ENCODE data around the gene ZBTB34. TPM values are rescaled to one million over a fixed set of nuclear protein-coding genes. Genes with fewer than 3 reads are reported as not detected.

Gene ZBTB34
- total RNA-seq, 2 donors from 2014 or later = 3.5 to 6.2 TPM

- H3K36me3 ChIP-seq = no peaks in the 10 kb centered on the region
- no peaks in the 10 kb centered on the region for H3K9me3 ChIP-seq
- H3K4me1 ChIP-seq = no peaks in the 10 kb centered on the region
- no peak overlapping the region for H3K4me3 ChIP-seq
- no peak for DNase-seq (ENCODE audit: low spot score)
- TF ChIP-seq, protein P1, sequence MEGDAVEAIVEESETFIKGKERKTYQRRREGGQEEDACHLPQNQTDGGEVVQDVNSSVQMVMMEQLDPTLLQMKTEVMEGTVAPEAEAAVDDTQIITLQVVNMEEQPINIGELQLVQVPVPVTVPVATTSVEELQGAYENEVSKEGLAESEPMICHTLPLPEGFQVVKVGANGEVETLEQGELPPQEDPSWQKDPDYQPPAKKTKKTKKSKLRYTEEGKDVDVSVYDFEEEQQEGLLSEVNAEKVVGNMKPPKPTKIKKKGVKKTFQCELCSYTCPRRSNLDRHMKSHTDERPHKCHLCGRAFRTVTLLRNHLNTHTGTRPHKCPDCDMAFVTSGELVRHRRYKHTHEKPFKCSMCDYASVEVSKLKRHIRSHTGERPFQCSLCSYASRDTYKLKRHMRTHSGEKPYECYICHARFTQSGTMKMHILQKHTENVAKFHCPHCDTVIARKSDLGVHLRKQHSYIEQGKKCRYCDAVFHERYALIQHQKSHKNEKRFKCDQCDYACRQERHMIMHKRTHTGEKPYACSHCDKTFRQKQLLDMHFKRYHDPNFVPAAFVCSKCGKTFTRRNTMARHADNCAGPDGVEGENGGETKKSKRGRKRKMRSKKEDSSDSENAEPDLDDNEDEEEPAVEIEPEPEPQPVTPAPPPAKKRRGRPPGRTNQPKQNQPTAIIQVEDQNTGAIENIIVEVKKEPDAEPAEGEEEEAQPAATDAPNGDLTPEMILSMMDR (IDR thresholded peaks at IDR 0.05) = no peak
- no peaks in the 10 kb centered on the region for H3K27me3 ChIP-seq
- H3K27ac ChIP-seq = no peak overlapping the region
Measured at GRCh38 chr9:126894052-126894603, 33.7 kb downstream of the ZBTB34 start.

DNA sequence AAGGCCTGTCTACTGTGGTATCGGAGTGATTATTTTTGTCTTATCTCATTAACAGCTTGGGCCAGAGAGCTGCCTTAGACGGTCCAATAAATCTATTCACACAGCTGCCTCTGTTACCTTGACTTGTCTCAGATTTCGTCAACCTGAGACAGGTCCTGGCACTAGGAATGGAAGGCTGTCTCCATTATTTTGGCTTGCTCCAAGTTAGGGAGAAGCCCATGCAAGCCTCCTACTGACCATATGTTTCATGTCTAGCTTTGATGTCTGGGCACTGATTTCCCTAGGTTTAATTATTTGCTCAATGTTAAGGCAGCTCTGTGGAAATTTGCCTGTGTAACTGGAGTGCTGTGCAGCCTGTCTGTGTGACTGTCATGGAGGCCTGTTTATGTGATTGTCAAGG, 41.8 kb downstream of the ZBTB34 start:
- Histone ChIP-seq H3K4me3 (no peak overlapping the region), H3K9me3 (peaks cover 0 to 6% of the 10 kb centered on the region in 2 donors), H3K27me3 (no peaks in the 10 kb centered on the region), H3K36me3 (no peaks in the 10 kb centered on the region), H3K4me1 (no peaks in the 10 kb centered on the region), H3K27ac (no peak overlapping the region)
- no peak for DNase-seq (ENCODE audit: low spot score)
- TF ChIP-seq, protein P1 (IDR thresholded peaks at IDR 0.05) = no peak

GRCh38 chr9:126904586-126904985, 44.1 kb downstream of the ZBTB34 start:
- Histone ChIP-seq H3K4me3 (no peak overlapping the region), H3K27ac (no peak overlapping the region), H3K36me3 (no peaks in the 10 kb centered on the region), H3K4me1 (no peaks in the 10 kb centered on the region), H3K27me3 (no peaks in the 10 kb centered on the region), H3K9me3 (peaks cover 0 to 6% of the 10 kb centered on the region in 2 donors)
- DNase-seq (ENCODE audit: low spot score) = no peak
- TF ChIP-seq, protein P1 (IDR thresholded peaks at IDR 0.05) = no peak

DNA sequence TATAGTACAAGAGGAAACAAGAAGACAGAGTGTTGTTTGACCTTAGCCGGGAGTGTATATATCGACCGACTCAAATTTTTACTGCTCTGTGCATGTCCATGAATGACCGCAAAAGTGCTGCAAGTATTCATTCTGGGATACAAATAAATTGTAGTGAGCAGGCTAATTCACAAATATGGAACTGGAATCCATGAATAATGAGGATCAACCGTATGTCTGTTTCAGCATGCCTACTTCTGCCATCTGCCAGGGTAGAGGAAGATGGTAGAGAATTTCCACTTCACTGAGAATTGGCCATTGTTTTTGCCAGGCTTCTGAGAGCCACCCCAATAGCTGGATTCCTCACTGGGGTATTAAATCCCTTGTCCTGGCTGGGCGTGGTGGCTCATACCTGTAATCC, 45.7 kb downstream of the ZBTB34 start:
- TF ChIP-seq, protein P1 (IDR thresholded peaks at IDR 0.05) = no peak
- DNase-seq (ENCODE audit: low spot score) = no peak
- Histone ChIP-seq H3K27ac (no peak overlapping the region), H3K27me3 (no peaks in the 10 kb centered on the region), H3K36me3 (no peaks in the 10 kb centered on the region), H3K9me3 (peaks cover 0 to 6% of the 10 kb centered on the region in 2 donors), H3K4me3 (no peak overlapping the region), H3K4me1 (no peaks in the 10 kb centered on the region)

DNA sequence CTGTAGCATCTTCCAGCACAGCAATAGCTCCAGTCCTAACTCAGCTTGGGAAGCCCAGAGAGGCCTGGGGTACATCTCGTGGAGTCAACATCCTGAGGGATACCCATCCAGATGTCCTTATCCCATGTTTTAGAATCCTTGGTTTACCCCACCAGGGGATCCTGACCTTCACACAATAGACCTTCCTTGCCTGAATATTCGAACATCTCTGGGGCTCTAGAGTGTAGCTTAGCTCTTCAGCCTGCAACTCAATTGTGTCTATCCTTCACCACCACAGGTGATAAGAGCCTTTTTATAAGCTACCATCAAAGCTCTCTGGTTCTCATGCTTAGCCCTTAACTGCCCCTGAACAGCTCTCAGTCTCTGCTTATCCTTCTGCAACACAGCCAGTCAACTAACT, 46.6 kb downstream of the ZBTB34 start:
- Histone ChIP-seq H3K9me3 (no peaks in the 10 kb centered on the region), H3K4me3 (no peak overlapping the region), H3K27ac (no peak overlapping the region), H3K4me1 (no peaks in the 10 kb centered on the region), H3K36me3 (no peaks in the 10 kb centered on the region), H3K27me3 (no peaks in the 10 kb centered on the region)
- DNase-seq (ENCODE audit: low spot score) = no peak
- TF ChIP-seq, protein P1 (IDR thresholded peaks at IDR 0.05) = no peak
